NOMO-1 (cell line): ENCODE results near the gene ASPRV1.

ENCODE experiments used
- DNase-seq, 2 experiments: peaks; one replicate each; lab custom pipeline; 2025; ENCODE audit not compliant: unreplicated experiment in 2 of 2; lab: John Stamatoyannopoulos, UW

The ASPRV1 gene

DNA sequence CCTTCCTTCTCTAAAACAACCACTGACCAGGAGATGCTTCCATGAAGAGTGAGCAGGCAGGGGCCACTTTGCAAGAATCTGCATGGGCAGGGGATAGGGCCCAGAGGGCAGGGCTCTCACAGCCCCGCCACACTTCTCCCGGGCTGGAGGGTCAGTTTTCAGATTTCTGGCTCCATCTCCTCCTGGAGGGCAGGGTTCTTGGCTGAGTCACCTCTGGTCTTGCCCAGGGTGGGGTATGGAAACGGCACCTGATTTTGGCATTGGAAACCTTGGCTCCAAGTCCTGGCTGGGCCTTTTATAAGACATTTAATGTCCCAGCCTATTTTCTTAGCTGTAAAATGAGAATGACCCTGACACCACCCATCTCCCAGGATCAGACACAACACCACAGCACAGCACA lies 27.6 kb upstream of the ASPRV1 start:
- DNase-seq: no peak

DNA sequence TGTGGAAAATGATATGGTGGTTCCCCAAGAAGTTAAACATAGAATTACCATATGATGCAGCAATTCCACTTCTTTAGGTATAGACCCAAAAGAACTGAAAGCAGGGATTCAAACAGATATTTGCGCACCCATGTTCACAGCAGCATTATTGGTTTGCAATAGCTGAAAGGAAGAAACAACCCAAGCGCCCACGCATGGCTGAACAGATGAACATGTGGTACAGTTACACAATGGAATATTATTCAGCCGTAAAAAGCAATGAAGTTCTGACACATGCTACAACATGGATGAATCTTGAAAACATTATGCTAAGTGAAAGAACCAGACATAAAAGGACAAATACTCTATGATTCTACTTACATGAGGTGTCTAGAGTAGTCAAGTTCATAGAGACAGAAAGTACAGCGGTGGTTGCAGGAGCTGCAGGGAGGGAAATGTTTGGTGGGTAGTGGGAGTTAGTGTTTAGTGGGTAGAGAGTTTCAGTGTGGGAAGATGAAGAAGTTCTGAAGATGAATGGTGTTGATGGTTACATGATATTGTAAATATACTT lies 26.7 kb upstream of the ASPRV1 start:
- no peak for DNase-seq

DNA sequence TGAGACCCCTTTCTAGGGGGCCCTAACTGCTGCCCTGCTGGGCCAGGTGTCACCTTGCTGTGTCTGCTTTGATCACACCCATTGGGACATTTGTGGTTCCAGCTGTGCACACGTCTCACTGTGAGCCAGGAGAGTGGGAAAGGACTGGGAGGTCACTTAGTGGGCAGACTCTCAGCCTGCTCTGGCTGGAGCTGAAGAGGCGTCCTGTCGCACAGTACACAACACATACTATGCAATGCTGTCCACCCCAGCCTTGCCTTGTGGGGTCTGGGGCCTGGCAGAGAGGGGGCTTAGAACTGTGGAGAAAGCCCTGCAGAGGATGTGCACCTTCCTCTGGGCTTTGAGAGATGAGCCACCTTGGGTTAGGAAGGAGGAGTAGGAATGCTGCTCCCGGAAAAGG lies 25.3 kb upstream of the ASPRV1 start:
- no peak for DNase-seq

DNA sequence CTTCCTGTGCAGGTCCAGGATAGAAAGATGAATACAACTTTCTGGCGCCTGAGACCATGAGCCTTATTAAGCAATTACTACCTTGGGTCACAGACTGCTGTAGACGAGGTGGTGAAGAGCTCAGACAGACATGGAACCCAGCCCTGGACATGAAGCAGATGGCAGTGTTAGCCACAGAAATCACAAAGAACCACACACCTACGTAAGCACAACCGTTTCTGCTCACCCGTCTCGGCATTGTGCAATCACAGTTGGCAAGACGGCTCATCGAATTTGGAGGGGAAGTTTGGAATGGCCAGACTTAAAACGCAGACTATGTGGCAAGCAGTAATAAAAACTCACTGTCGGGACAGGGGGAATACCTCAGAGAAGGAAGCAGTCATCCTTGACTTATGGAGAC lies 24.3 kb upstream of the ASPRV1 start:
- peak; percentile 96 to 99 for DNase-seq

DNA sequence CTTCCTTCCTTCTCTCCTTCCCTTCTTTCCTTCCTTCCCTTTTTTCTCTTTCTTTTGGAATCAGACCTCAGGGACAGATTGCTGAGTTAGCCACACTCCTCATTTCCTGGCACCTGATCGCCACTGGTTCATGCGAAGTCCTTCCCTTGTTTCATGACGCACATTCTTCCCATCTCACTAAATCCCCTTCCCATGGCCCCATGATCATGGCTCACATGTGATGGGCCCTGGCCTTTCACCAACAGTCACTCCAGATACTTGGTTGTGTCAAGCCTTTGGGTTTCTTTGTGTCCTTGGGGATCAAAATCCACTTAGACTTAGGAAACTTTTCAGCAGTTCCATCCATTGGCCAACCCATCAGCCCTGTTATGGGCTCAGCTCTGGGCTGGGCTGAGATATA lies 23.8 kb upstream of the ASPRV1 start:
- no peak for DNase-seq

DNA sequence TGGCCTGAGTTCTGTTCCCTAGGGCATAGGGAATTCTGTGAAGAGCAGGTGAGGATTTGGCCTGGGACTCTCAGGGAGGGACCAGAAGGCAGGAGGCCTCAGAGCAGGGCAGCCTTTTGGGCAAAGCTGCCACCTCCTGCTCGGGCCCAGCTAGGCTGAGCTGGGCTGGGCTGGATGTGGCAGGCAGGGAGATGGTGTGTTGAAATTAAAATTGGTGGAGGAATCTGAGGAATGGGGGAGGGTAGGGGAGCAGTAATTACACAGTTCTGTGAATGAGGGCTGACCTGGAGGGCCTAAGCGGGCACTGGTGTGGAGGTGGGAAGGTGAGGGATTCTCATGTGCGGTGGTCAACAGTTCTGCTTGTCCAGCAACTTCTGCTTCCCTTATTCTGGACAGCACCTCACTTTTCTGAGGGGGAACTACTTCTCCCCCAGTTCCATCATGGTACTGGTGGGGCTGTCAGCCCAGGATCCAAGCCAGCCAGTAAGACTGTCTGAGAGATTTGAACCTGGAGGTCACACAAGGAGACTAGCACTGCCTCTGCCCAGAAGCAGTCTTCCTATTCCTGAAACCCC lies 22.0 kb upstream of the ASPRV1 start:
- DNase-seq: peak in 1 of 2 experiments; percentile 14

DNA sequence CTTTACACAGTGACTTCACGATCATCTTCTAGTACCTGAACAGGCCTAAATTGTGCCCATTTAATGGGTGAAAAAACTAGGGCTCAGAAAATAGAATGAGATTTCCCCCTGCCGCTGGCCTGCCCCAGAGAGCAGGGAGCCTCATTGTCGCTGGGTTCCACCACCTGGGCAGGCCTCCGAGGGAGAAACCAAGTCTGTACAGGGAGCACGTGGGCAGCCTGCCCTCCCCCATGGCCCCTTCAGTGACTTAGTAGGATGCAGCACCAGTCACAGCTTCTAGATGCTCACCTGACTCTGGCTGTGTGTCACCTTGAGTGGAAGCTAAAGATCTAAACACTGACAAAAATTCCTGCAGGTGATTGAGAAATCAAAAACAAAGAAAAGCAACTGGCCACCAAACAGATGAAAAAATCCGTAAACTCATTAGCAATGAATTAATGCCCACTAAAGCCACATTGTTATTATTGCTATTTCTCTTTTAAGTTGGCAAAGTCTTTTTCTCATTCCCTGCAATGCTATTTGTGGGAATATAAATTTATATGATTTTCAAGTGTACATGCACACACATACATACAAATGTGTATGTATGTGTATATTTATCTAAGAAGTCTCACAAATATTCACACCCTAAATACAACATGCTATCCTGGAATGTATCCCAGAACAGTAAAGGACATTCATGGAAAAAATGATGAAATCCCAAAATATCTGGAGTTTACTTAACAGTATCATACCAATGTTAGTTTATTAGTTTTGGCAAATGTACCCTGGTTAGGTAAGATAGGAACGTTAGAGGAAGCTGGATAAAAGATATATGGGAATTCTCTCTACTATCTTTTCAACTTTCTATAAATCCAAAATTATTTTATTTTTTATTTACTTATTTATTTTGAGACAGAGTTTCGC lies 18.7 kb upstream of the ASPRV1 start:
- no peak for DNase-seq

DNA sequence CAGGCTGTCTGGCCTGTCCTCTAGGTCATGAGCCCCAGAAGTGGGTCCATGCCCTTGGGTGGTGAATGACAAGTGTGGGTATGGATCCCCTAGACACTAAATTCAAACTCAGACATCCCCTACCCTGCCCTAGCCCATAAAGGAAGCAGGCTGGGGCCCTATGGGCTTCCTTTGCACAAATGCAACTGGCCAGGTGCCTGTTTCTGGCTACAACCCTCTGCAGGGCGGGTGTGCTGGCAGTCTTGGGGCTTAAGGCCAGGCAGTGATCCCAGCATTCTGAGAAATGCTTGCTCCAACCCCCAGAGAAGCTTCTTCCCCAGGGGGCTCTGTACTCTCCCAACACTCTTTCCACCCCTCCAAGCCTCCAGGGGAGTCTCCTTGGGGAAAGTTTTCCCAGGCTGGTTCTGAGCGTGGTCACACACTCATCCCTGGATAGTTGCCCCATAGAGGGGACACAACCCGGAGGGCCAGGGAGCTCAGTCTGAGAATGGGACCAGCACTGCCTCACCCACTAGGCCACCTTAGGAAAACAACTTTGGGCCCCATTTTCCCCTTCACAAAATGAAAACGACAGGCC lies 16.6 kb upstream of the ASPRV1 start:
- no peak for DNase-seq

DNA sequence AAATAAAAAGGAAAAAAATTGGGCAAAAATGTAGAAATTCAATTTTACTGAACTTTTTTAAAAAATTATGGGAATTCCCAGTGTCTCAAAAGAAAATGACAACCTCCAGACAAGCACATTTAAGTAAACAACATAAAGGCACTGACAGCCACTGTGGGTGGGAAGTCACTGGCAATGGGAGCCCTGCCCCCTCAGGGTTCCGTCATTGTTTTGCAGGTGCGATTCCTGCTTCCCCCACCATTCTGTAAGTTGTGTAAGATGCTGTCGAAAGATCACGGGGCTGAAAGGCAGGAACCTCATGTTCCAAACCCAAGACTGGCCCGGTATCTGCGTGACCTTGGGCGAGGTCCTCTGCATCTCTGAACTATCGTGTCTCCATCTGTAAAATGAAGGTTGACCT lies 15.8 kb upstream of the ASPRV1 start:
- DNase-seq: no peak

DNA sequence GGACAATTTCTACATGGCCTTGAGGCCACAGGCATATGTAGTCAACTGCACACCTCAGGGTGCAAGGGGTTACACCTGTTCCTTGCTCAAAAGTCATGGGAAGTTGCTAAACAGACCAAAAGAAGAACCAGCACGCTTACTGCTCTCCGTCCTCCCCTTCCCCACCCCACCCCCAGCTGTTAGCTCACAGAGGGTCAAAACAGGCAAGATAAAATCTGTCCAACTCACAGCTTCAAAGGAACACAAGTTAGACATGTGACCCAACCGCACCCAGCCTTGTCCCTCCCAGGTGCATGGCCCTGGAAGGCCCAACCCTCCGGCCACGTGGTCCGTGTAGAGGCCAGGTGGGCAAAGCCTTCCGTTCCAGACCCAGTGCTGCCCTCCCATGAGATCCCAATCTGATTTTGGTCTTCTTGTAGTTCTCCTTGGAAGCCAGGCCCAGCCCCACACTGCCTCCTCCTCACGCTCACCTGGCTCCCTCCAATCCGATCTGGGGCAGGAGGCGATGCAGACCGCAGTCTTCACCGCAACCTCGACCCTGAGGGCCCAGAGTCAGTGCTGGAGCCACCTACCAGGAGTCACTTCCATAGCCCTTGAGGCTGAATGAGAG lies 14.5 kb upstream of the ASPRV1 start:
- peak; percentile 15 to 35 for DNase-seq

DNA sequence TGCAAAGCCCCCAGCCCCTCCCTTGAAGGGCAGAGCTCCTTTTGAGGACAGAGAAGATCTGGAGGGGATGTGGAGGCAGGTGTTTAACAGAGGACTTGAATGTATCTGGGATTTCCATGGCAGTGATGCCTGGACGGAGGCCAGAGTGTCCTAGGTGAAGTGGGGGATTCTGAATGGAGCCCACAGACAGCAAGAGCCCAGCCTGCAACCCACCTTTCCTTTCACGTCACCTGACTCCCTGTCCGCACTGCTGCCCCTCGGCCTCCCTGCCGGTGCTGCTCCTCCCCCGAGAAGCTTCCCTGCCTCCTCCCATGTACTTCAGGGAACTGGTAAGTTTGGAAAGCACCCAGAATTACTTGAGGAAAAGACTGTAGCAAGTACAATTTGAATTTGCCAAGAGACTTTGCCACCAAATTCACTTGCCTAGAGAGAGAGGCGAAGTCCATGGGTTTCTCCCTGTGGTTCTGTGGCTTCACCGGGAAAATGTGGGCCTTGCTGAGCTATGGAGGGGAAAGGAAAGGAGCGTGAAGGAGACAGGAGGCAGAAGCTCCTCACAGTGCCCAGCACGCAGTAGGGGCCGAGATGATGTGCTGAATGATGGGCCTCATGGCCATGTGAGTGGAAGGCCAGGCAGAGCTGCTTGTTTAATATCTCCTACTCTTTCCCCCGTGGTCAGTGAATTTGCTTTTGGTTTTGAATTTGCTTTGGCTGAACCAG lies 13.9 kb upstream of the ASPRV1 start:
- DNase-seq: no peak

DNA sequence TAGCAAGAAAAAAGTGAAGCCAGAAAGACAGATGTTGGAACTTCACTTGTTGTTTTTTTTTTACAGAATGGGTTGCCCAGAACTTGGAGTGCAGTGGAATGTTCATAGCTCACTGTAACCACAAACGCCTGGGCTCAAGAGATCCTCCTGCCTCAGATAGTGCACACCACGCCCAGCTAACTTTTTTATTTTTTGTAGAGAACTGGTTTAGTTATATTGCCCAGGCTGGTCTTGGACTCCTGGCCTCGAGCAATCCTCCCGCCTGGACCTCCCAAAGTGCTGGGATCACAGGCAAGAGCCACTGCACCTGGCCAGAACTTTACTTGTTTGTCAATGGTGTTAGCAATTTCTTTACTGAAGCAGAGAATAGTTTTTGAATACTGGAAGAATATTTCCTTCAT lies 11.9 kb upstream of the ASPRV1 start:
- no peak for DNase-seq

DNA sequence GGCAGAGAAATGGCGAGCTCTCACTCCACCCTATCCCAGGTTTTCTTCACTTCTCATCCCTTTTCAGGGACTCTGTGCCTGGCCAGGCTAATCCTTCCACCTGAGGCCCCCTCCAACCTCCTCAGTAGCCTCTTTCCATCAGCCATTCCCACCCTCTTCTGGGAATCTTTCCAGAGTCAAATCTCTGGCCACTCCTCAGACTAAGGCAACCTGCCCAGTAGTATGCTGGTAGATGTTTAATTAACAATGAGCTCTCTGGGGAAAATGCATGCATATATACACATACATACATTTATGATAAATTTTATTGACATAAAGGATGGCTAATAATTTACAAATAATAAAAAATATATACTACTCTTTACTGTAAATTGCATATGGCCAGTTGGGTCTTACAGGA lies 11.4 kb upstream of the ASPRV1 start:
- DNase-seq: no peak

DNA sequence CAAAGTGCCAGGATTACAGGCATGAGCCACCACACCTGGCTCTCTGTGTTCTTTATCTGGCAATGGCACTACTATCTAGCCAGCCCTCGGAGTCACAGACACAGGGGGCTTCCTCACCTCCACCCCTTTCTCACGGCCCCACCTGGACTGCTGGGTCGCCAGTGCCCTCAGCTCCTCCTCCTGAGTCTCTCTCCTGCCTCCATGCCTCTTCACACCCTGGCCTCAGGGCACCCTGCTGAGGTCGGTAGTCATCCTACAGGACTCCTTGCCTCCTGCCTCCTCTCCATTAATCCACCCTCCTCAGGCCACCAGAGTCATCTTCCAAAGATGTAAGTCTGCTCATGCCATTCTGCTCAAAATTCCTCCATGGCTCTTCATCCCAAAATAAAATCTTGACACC lies 8.6 kb upstream of the ASPRV1 start:
- no peak for DNase-seq

DNA sequence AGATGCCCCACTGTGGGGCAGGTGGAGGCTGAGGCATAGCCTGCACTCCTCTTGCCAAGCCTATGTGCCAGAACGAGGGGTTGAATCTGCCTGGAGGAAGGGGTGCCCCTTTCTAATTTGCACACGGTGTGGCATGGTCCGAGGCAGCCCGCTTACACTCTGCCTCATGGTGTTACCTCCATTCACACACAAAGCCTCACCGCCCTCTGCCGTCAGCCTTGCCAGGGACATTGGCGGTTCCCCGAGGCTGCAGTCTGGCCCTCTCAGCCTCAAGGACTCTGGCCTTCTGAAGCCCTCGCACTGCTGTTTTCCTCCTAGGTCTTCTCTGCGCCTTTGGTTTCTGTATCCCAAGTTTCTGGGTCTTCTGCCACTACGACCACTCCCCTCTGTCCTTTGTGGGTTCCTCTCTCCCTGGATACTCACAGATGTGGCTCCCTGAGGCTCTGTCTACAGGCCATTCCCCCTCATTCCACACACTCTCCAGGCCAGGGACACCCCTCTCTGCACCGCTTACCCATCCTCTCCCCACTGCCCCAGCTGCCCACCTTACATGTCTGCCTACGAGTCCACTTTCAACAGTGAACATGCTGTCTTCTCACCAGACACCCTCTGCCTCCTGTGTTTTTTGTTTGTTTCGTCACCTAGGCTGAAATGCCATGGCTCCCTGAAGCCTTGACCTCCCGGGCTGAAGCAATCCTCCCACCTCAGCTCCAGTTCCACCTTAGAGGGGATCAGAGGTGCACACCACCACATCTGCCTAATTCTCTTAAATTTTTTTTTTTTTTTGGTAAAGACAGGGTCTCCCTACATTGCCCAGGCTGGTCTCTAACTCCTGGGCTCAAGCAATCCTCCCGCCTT lies 7.9 kb upstream of the ASPRV1 start:
- no peak for DNase-seq

DNA sequence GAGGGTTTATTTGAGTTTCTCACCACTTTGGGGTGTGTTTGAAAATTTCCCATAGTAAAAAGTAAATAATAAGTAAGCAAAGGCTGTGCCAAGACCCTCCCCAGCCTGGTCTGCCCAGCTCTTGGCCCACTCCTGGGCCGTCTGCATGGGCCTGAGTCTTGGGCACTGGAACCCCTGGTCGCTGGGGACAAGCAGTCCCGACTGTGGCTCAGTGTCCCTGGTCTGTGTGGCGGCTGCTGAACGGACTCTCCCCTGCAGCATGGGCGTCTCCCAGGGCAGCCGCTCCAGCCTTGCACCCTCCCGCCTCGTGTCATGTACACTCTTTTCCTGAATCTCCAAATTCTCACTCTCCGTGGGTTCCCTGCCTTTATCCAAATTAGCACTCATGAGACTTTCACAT lies 7.2 kb upstream of the ASPRV1 start:
- DNase-seq: no peak

DNA sequence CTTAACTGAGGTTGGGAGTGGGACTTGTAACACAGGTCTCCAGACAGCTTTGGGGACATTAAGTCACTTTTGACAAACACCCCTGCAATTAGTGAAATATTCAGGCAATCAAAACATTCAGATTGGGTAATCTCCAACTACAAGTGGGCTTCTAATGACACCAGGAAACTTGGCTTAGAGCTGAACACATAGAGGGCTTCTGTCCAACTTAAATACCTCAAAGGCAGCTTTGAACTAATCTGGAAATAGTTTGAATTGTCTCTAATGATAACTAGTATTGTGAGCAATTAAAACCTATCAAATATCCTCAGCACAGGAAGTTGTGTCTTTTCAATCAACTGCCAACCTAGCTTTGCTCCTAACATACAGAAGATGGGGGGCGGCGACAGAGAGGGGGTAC lies 5.1 kb upstream of the ASPRV1 start:
- no peak for DNase-seq

DNA sequence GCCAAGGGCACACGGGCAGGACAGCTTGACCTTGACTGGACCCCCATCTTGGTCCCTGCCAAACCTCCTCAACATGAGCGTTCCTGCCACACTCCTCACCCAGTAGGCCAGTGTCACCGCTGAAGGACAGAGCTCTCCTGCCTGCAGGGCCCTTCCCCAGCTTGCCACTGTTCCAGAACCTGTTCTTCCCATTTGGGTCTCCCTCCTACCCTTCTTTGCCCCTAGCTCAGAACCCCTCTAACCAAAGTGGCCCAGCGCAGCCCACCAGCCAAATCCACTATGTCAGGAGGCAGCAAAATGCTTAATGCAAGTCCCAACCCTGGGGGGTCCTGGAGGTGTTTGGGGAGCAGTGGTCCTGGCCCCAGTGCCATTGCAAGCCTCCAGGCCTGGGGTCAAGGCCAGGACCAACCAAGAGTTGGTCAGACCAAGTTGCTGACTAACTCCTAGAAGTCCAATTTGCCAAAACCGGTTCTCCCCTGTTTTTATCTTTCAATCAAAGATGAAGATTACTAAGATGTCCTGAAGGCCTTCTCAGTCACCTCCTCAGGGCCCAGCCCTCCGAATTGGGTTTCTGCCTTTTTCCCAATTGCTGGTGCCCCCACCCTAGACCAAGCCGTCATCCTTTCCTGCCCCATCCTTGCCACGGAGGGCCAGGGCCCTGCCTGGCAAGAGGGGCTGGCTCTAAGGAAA lies 4.5 kb upstream of the ASPRV1 start:
- no peak for DNase-seq

DNA sequence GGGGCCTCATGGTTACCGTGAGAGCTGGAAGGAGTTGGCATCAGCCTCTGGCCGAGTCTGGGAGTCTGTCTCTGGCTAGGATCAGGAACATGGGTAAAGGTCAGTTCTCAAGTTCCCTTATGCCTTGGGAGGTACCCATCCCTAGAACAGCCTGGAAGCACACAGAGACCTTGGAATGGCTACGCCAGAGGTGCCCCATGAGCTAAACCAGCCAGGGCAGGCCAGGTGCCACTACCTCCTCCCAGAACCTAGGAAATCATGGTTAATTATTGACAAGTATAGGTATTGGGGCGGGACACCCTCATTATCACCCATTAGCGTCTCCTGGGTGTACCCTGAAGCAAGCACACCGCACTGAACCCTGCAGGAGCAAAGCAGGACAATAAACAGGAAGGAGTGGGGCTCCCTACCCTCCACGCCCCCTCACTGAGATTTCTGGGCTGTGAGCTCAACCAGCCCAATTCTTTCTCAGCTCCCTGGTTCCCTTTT lies 3.0 kb upstream of the ASPRV1 start:
- DNase-seq: no peak
